Lung (tissue), 12 donors: ENCODE data around the gene PRKD1. TPM values are rescaled to one million over a fixed set of nuclear protein-coding genes. Genes with fewer than 3 reads are reported as not detected.

Experiments
- ATAC-seq: fragments of 200-7000 bp; cut with Tn5 transposase; one replicate; pipeline ENCODE4 v1.9.1; 2020; ENCODE audit warnings: moderate number of reproducible peaks; ENCODE audit not compliant: insufficient read depth, low FRiP score
- DNase-seq, 3 donors: peaks; one replicate each; pipeline ENCODE4 v3.0.0-alpha.2; 2013 to 2017
- H3K27ac ChIP-seq, 2 donors: one replicate each; pipeline ENCODE4 v1.5.1; 2013; ENCODE audit warnings: mild to moderate bottlenecking in 2 of 2, moderate library complexity in 2 of 2, control low read depth in 1 of 2, inconsistent platforms in 1 of 2, low read depth in 1 of 2, low read length in 1 of 2
- H3K27me3 ChIP-seq, 3 donors: one replicate each; pipeline ENCODE4 v1.5.1; 2013; ENCODE audit warnings: low read length in 2 of 3; ENCODE audit not compliant: control insufficient read depth in 3 of 3, insufficient read depth in 3 of 3
- H3K36me3 ChIP-seq, 4 donors: one replicate each; pipeline ENCODE4 v1.5.1; 2013; ENCODE audit warnings: low read length in 4 of 4, mild to moderate bottlenecking in 1 of 4, moderate library complexity in 1 of 4; ENCODE audit not compliant: control insufficient read depth in 4 of 4, insufficient read depth in 4 of 4
- H3K4me1 ChIP-seq, 5 donors: one replicate each; pipeline ENCODE4 v1.5.1; 2013; ENCODE audit warnings: low read length in 5 of 5, mild to moderate bottlenecking in 2 of 5, moderate library complexity in 1 of 5; ENCODE audit not compliant: control insufficient read depth in 5 of 5, insufficient read depth in 5 of 5
- H3K4me3 ChIP-seq: one replicate; pipeline ENCODE4 v1.5.1; 2013; ENCODE audit warnings: mild to moderate bottlenecking, control low read depth, moderate library complexity
- H3K9ac ChIP-seq, 2 donors: one replicate each; pipeline ENCODE4 v1.5.1; 2013; ENCODE audit warnings: low read length in 2 of 2, control low read depth in 1 of 2; ENCODE audit not compliant: insufficient read depth in 1 of 2
- H3K9me3 ChIP-seq, 4 donors: one replicate each; pipeline ENCODE4 v1.5.1; 2013; ENCODE audit warnings: low read length in 3 of 4, mild to moderate bottlenecking in 1 of 4, moderate library complexity in 1 of 4; ENCODE audit not compliant: control insufficient read depth in 4 of 4, insufficient read depth in 3 of 4
- CTCF ChIP-seq: IDR thresholded peaks from 2 replicates; pipeline ENCODE4 v1.5.1; 2012; ENCODE audit warnings: mild to moderate bottlenecking; ENCODE audit errors: control extremely low read depth, extremely low read depth
- WGBS, 2 donors: extraction: QIAGEN DNeasy Blood & Tissue Kit; methylation state at CpG; one replicate each; pipeline ENCODE4 v1.1.7; 2013; 5-methylcytosine and 5-hydroxymethylcytosine counted together
- polyA plus RNA-seq, 2 donors: library from polyadenylated mRNA; stranded (reverse); fragments of 200-250 nt; gene quantifications; one replicate each; pipeline ENCODE4 v1.2.1, GENCODE V29; 2013
- total RNA-seq, 2 donors: library from RNA; depleted of rRNA in 1 of 2; stranded (reverse); fragments of >200 nt in 1 of 2; gene quantifications; one replicate each; pipeline ENCODE4 v1.2.1, GENCODE V29; 2014 to 2021
- donor health status: control.
- donor health status: control.
- donor health status: Bipolar disorder and iron deficiency.
- donor health status: healthy.
- donor health status: DM: yes; HTN: yes; CAD: no.

Gene PRKD1
- total and polyA plus RNA-seq, 4 donors, result 4.0 to 20.9 (median 11.2) TPM

- H3K9ac ChIP-seq, result no peak overlapping the region
- DNase-seq (peak; percentile 63 to 92 (median 89)), ATAC-seq (no peak)
- no peak for TF ChIP-seq CTCF
- WGBS, 2 donors, result 55 to 66% methylated on average over 3 of the region's 3 CpGs
- no peak overlapping the region for H3K27ac ChIP-seq
- H3K27me3 ChIP-seq, result no peaks in the 10 kb centered on the region
- no peaks in the 10 kb centered on the region for H3K36me3 ChIP-seq
- peaks cover 0 to 30% (median 5%) of the 10 kb centered on the region in 5 donors for H3K4me1 ChIP-seq
- no peak overlapping the region for H3K4me3 ChIP-seq
- peaks cover 0 to 2% (median 0%) of the 10 kb centered on the region in 4 donors for H3K9me3 ChIP-seq
Measured at GRCh38 chr14:29724991-29725390, 202.7 kb downstream of the PRKD1 start.

- Histone ChIP-seq H3K27me3 (no peaks in the 10 kb centered on the region), H3K4me1 (peaks cover 0 to 30% (median 5%) of the 10 kb centered on the region in 5 donors), H3K27ac (no peak overlapping the region), H3K36me3 (no peaks in the 10 kb centered on the region), H3K4me3 (no peak overlapping the region), H3K9me3 (peaks cover 0 to 2% (median 0%) of the 10 kb centered on the region in 4 donors), H3K9ac (no peak overlapping the region)
- WGBS, 2 donors, result 89 to 96% methylated on average over 1 of the region's 1 CpG
- DNase-seq (no peak), ATAC-seq (no peak)
- no peak for TF ChIP-seq CTCF
Measured at GRCh38 chr14:29722831-29723230, 204.8 kb downstream of the PRKD1 start.

- Histone ChIP-seq H3K4me3 (no peak overlapping the region), H3K36me3 (no peaks in the 10 kb centered on the region), H3K9me3 (peaks cover 0 to 2% (median 0%) of the 10 kb centered on the region in 4 donors), H3K27me3 (no peaks in the 10 kb centered on the region), H3K4me1 (peaks cover 0 to 30% (median 5%) of the 10 kb centered on the region in 5 donors), H3K9ac (no peak overlapping the region), H3K27ac (no peak overlapping the region)
- TF ChIP-seq CTCF, result no peak
- DNase-seq, result no peak
- WGBS, 2 donors, result 76 to 77% methylated on average over 2 of the region's 2 CpGs
- no peak for ATAC-seq
Measured at GRCh38 chr14:29721586-29721985, 206.1 kb downstream of the PRKD1 start.

GRCh38 chr14:29717901-29718300, 209.7 kb downstream of the PRKD1 start:
- TF ChIP-seq CTCF, result no peak
- Histone ChIP-seq H3K36me3 (peaks cover 0 to 1% (median 0%) of the 10 kb centered on the region in 4 donors), H3K27ac (no peak overlapping the region), H3K9ac (no peak overlapping the region), H3K27me3 (no peaks in the 10 kb centered on the region), H3K9me3 (no peaks in the 10 kb centered on the region), H3K4me3 (no peak overlapping the region), H3K4me1 (peaks cover 0 to 7% (median 2%) of the 10 kb centered on the region in 5 donors)
- 71 to 80% methylated on average over 5 of the region's 5 CpGs for WGBS, 2 donors
- ATAC-seq, result no peak
- DNase-seq, result no peak
